Astrocyte of the cerebellum (primary cell): ENCODE measurements around the gene CACNA1G.

ENCODE experiments used
- DNase-seq: peaks from one replicate; pipeline ENCODE4 v3.0.0-alpha.2; 2011; ENCODE audit warnings: low read depth
- H3K4me3 ChIP-seq: 2 replicates; pipeline ENCODE4 v1.5.1; 2011; ENCODE audit warnings: mild to moderate bottlenecking, low read depth, low read length, moderate library complexity
- CTCF ChIP-seq: IDR thresholded peaks from 2 replicates; pipeline ENCODE4 v1.5.1; 2012; ENCODE audit warnings: low read length, low read depth, moderate library complexity, mild to moderate bottlenecking; ENCODE audit errors: missing control alignments
- in situ Hi-C: cut with HindIII; loops from 2 replicates; pipeline ENCODE4 v1.10.0; 2017; ENCODE audit warnings: low sequenced_read_pairs

Gene CACNA1G

GRCh38 chr17:50596191-50597037, 35.9 kb downstream of the CACNA1G start:
- no peak for DNase-seq
- H3K4me3 ChIP-seq = no peak overlapping the region
- in situ Hi-C loops = no loop called here
- peak; percentile 34 for TF ChIP-seq CTCF

GRCh38 chr17:50598487-50598886, 38.0 kb downstream of the CACNA1G start:
- TF ChIP-seq CTCF = no peak
- H3K4me3 ChIP-seq = no peak overlapping the region
- in situ Hi-C loops = no loop called here
- DNase-seq = no peak

- in situ Hi-C loops = no loop called here
- H3K4me3 ChIP-seq = no peak overlapping the region
- TF ChIP-seq CTCF = no peak
- no peak for DNase-seq
These were observed 39.1 kb downstream of the CACNA1G start for GRCh38 chr17:50599606-50600005.

GRCh38 chr17:50601823-50602375, 41.4 kb downstream of the CACNA1G start:
- H3K4me3 ChIP-seq = no peak overlapping the region
- in situ Hi-C loops = no loop called here
- DNase-seq = no peak
- no peak for TF ChIP-seq CTCF

GRCh38 chr17:50602836-50603235, 42.3 kb downstream of the CACNA1G start:
- in situ Hi-C loops = no loop called here
- no peak for TF ChIP-seq CTCF
- H3K4me3 ChIP-seq = no peak overlapping the region
- DNase-seq = no peak

- no peak for DNase-seq
- in situ Hi-C loops = no loop called here
- no peak for TF ChIP-seq CTCF
- no peak overlapping the region for H3K4me3 ChIP-seq
These were observed 42.8 kb downstream of the CACNA1G start for GRCh38 chr17:50603340-50603739.
